Prostate gland (tissue), 2 donors: Measurements from ENCODE around the gene MYBPHL.

ENCODE experiments used
- POLR2AphosphoS5 ChIP-seq: sonication (generic); formaldehyde crosslinking; IDR thresholded peaks from one replicate; pipeline ENCODE4 v1.6.1; 2017; ENCODE audit warnings: antibody characterized with exemption
- TF ChIP-seq, protein P1 (sequence below), 4 experiments: fragments of 200-600 bp in 2 of 4; fragments of 450-650 bp in 2 of 4; sonication (generic) in 2 of 4; IDR thresholded peaks; 1 replicate in 3 of 4; 2 replicates in 1 of 4; pipeline ENCODE4 v1.5.1; 2016 to 2019; ENCODE audit warnings: antibody characterized with exemption in 4 of 4, mild to moderate bottlenecking in 2 of 4, moderate library complexity in 2 of 4

DNA sequence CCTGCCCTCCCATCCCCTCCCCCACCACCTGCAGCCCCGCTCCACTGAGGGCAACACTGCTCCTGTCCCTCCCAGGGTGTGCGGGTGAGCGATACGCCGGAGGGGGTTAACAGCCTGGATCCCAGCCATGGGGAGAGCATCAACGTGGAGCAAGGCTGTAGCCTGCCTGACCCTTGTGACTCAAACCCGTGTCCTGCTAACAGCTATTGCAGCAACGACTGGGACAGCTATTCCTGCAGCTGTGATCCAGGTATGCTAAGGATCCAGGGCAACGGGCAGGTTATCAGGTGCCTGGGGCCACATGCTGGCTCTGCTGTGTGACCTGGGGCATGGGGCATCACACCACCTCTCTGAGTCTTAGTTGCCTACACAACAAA is 42.4 kb downstream of the MYBPHL start:
- TF ChIP-seq, protein P1, sequence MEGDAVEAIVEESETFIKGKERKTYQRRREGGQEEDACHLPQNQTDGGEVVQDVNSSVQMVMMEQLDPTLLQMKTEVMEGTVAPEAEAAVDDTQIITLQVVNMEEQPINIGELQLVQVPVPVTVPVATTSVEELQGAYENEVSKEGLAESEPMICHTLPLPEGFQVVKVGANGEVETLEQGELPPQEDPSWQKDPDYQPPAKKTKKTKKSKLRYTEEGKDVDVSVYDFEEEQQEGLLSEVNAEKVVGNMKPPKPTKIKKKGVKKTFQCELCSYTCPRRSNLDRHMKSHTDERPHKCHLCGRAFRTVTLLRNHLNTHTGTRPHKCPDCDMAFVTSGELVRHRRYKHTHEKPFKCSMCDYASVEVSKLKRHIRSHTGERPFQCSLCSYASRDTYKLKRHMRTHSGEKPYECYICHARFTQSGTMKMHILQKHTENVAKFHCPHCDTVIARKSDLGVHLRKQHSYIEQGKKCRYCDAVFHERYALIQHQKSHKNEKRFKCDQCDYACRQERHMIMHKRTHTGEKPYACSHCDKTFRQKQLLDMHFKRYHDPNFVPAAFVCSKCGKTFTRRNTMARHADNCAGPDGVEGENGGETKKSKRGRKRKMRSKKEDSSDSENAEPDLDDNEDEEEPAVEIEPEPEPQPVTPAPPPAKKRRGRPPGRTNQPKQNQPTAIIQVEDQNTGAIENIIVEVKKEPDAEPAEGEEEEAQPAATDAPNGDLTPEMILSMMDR (IDR thresholded peaks at IDR 0.05) = no peak
- TF ChIP-seq POLR2AphosphoS5 = no peak
